K562 (cell line): ENCODE results near the gene NARF. TPM values are rescaled to one million over a fixed set of nuclear protein-coding genes. Genes with fewer than 3 reads are reported as not detected.

Source experiments
- CBX5 ChIP-seq: IDR thresholded peaks from 2 replicates; pipeline ENCODE4 v1.6.1; 2014; ENCODE audit warnings: low read depth, borderline replicate concordance
- HEY1 ChIP-seq: fragments of 250-450 bp; sonication (Bioruptor Pico); IDR thresholded peaks from 2 replicates; pipeline ENCODE4 v1.5.0; 2020; ENCODE audit warnings: mild to moderate bottlenecking, moderate library complexity, borderline replicate concordance
- LEF1 ChIP-seq: fragments of 450-650 bp; IDR thresholded peaks from 2 replicates; pipeline ENCODE4 v1.6.1; 2016; ENCODE audit warnings: mild to moderate bottlenecking
- POLR3A ChIP-seq: IDR thresholded peaks from 2 replicates; pipeline ENCODE4 v1.6.1; 2011; ENCODE audit warnings: borderline replicate concordance, mild to moderate bottlenecking, moderate library complexity; ENCODE audit not compliant: insufficient read length, insufficient read depth; ENCODE audit errors: extremely low read depth
- RBM25 ChIP-seq: fragments of 200-400 bp; formaldehyde crosslinking; IDR thresholded peaks from 2 replicates; pipeline ENCODE4 v1.6.1; 2018; ENCODE audit warnings: low read length, low read depth, moderate library complexity; ENCODE audit not compliant: severe bottlenecking
- SAFB2 ChIP-seq: fragments of 200-400 bp; formaldehyde crosslinking; IDR thresholded peaks from 2 replicates; pipeline ENCODE4 v1.6.1; 2018; ENCODE audit warnings: borderline replicate concordance, low read length, low read depth, moderate library complexity; ENCODE audit not compliant: severe bottlenecking
- SMAD3 ChIP-seq: fragments of 450-650 bp; formaldehyde crosslinking; conservative IDR thresholded peaks from 2 replicates; pipeline ENCODE4 v1.4.0; 2020; ENCODE audit warnings: mild to moderate bottlenecking
- U2AF1 ChIP-seq: fragments of 200-400 bp; formaldehyde crosslinking; optimal IDR thresholded peaks from 2 replicates; pipeline ENCODE3; 2017; ENCODE audit warnings: mild to moderate bottlenecking, low read depth, low read length, moderate library complexity
- ZNF57 ChIP-seq: fragments of 450-650 bp; formaldehyde crosslinking; IDR thresholded peaks from 2 replicates; pipeline ENCODE4 v1.4.0; 2020; ENCODE audit warnings: mild to moderate bottlenecking, moderate library complexity
- polyA plus RNA-seq, 8 experiments: library from polyadenylated mRNA; depleted of rRNA in 4 of 8; stranded (reverse) in 5 of 8; unstranded in 3 of 8; fragments of >200 nt; fragmentation: Nextera tagmentation in 2 of 8; fragmentation: Illumina TruSeq in 1 of 8; extraction: Ambion mirVana in 2 of 8; extraction: Trizol in 1 of 8; gene quantifications; 2 replicates each; pipeline versions ENCODE4 v1.2.1 to v1.2.3, GENCODE V29; 2011 to 2014; ENCODE audit warnings: inconsistent platforms in 1 of 8, missing spikeins in 1 of 8
- total RNA-seq, 7 experiments: library from RNA; depleted of rRNA in 6 of 7; stranded (reverse); fragments of >200 nt in 6 of 7; fragmentation: Illumina TruSeq in 2 of 7; extraction: Trizol in 2 of 7; gene quantifications; 2 replicates each; pipeline versions ENCODE4 v1.2.1 to v1.2.3, GENCODE V29; 2011 to 2021; ENCODE audit warnings: low replicate concordance in 1 of 7
- TF ChIP-seq, protein P1 (sequence below), 3 experiments: fragments of 200-800 bp in 1 of 3; fragments of 250-450 bp in 1 of 3; fragments of 450-650 bp in 1 of 3; sonication (Bioruptor Pico) in 1 of 3; sonication (Bioruptor generic) in 1 of 3; formaldehyde crosslinking in 1 of 3; IDR thresholded peaks; 2 replicates each; pipeline versions ENCODE4 v1.6.1 to v1.8.0; 2016 to 2022; ENCODE audit warnings: mild to moderate bottlenecking in 2 of 3, missing genetic modification characterization in 2 of 3, missing compliant biosample characterization in 1 of 3, moderate library complexity in 1 of 3
- TF ChIP-seq, protein P2 (sequence below): fragments of 250-450 bp; sonication (Bioruptor Pico); IDR thresholded peaks from 2 replicates; pipeline ENCODE4 v1.9.0; 2021; ENCODE audit warnings: mild to moderate bottlenecking, inconsistent platforms
- TF ChIP-seq, protein P3 (sequence below): fragments of 450-650 bp; formaldehyde crosslinking; IDR thresholded peaks from 2 replicates; pipeline ENCODE4 v1.4.0; 2020; ENCODE audit warnings: mild to moderate bottlenecking, moderate library complexity
- TF ChIP-seq, protein P4 (sequence below): fragments of 250-450 bp; sonication (Bioruptor Pico); IDR thresholded peaks from 2 replicates; pipeline ENCODE4 v1.5.0; 2021
- TF ChIP-seq, protein P5 (sequence below): sonication (generic); formaldehyde crosslinking; IDR thresholded peaks from 2 replicates; pipeline ENCODE4 v1.8.0; 2022; ENCODE audit warnings: missing genetic modification reagents, mild to moderate bottlenecking, borderline replicate concordance

The NARF gene
- total and polyA plus RNA-seq, 9 of the 15 experiments (the other 6 are each of a cell fraction or from before 2014, with no cell fraction given) = 60.4 to 423 (median 132) TPM

DNA sequence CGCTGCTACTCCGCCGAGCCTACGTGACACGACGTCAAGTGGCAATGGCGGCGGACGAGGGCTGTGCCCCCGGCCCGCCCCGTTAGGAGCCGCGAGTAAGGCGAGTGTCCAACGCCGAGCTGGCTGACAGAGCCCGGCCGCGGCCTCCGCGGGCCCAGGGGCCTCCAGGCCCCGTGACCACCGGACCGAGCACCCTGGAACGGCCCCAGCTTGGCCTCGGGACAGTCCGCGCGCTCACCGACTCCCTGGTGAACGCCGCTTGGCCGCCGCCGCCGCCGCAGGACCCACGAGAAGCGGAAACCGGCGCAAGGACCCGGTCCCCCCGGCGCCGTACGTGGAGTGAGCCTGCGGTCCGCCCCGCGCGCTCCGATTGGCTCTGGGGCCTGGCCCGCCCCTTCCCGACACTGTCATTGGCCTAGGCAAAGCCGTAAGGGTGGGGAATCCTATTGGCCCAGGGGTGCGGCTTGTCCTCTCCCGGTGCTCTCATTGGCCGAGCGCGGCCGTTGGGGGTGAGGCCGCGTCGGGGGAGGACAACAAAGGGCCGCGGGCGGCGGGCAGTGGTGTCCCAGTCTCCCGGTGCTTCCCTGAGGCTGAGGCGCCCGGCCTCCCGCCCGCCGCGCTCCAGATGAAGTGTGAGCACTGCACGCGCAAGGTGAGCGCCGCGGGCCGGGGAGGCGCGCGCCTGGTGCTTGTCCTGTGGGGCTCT lies at the start of gene NARF (continued):
- TF ChIP-seq RBM25 = peak; percentile 100
- TF ChIP-seq, protein P1, sequence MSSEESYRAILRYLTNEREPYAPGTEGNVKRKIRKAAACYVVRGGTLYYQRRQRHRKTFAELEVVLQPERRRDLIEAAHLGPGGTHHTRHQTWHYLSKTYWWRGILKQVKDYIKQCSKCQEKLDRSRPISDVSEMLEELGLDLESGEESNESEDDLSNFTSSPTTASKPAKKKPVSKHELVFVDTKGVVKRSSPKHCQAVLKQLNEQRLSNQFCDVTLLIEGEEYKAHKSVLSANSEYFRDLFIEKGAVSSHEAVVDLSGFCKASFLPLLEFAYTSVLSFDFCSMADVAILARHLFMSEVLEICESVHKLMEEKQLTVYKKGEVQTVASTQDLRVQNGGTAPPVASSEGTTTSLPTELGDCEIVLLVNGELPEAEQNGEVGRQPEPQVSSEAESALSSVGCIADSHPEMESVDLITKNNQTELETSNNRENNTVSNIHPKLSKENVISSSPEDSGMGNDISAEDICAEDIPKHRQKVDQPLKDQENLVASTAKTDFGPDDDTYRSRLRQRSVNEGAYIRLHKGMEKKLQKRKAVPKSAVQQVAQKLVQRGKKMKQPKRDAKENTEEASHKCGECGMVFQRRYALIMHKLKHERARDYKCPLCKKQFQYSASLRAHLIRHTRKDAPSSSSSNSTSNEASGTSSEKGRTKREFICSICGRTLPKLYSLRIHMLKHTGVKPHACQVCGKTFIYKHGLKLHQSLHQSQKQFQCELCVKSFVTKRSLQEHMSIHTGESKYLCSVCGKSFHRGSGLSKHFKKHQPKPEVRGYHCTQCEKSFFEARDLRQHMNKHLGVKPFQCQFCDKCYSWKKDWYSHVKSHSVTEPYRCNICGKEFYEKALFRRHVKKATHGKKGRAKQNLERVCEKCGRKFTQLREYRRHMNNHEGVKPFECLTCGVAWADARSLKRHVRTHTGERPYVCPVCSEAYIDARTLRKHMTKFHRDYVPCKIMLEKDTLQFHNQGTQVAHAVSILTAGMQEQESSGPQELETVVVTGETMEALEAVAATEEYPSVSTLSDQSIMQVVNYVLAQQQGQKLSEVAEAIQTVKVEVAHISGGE (CRISPR knock-in tag; IDR thresholded peaks at IDR 0.05) = peak in 1 of 3 experiments; percentile 88; a peak in 2 of 6 replicates
- TF ChIP-seq CBX5 = no peak
- TF ChIP-seq, protein P2, sequence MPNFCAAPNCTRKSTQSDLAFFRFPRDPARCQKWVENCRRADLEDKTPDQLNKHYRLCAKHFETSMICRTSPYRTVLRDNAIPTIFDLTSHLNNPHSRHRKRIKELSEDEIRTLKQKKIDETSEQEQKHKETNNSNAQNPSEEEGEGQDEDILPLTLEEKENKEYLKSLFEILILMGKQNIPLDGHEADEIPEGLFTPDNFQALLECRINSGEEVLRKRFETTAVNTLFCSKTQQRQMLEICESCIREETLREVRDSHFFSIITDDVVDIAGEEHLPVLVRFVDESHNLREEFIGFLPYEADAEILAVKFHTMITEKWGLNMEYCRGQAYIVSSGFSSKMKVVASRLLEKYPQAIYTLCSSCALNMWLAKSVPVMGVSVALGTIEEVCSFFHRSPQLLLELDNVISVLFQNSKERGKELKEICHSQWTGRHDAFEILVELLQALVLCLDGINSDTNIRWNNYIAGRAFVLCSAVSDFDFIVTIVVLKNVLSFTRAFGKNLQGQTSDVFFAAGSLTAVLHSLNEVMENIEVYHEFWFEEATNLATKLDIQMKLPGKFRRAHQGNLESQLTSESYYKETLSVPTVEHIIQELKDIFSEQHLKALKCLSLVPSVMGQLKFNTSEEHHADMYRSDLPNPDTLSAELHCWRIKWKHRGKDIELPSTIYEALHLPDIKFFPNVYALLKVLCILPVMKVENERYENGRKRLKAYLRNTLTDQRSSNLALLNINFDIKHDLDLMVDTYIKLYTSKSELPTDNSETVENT (CRISPR knock-in tag) = peak; percentile 88; the same call in 1 of the 2 replicates
- no peak for TF ChIP-seq SAFB2
- TF ChIP-seq U2AF1 = peak; percentile 83
- TF ChIP-seq HEY1 (CRISPR knock-in tag) = no peak
- no peak for TF ChIP-seq ZNF57
- TF ChIP-seq, protein P3, sequence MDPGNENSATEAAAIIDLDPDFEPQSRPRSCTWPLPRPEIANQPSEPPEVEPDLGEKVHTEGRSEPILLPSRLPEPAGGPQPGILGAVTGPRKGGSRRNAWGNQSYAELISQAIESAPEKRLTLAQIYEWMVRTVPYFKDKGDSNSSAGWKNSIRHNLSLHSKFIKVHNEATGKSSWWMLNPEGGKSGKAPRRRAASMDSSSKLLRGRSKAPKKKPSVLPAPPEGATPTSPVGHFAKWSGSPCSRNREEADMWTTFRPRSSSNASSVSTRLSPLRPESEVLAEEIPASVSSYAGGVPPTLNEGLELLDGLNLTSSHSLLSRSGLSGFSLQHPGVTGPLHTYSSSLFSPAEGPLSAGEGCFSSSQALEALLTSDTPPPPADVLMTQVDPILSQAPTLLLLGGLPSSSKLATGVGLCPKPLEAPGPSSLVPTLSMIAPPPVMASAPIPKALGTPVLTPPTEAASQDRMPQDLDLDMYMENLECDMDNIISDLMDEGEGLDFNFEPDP (CRISPR knock-in tag) = no peak
- no peak for TF ChIP-seq POLR3A
- TF ChIP-seq, protein P4, sequence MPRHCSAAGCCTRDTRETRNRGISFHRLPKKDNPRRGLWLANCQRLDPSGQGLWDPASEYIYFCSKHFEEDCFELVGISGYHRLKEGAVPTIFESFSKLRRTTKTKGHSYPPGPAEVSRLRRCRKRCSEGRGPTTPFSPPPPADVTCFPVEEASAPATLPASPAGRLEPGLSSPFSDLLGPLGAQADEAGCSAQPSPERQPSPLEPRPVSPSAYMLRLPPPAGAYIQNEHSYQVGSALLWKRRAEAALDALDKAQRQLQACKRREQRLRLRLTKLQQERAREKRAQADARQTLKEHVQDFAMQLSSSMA = no peak; the same call in 1 of the 2 replicates
- TF ChIP-seq, protein P5, sequence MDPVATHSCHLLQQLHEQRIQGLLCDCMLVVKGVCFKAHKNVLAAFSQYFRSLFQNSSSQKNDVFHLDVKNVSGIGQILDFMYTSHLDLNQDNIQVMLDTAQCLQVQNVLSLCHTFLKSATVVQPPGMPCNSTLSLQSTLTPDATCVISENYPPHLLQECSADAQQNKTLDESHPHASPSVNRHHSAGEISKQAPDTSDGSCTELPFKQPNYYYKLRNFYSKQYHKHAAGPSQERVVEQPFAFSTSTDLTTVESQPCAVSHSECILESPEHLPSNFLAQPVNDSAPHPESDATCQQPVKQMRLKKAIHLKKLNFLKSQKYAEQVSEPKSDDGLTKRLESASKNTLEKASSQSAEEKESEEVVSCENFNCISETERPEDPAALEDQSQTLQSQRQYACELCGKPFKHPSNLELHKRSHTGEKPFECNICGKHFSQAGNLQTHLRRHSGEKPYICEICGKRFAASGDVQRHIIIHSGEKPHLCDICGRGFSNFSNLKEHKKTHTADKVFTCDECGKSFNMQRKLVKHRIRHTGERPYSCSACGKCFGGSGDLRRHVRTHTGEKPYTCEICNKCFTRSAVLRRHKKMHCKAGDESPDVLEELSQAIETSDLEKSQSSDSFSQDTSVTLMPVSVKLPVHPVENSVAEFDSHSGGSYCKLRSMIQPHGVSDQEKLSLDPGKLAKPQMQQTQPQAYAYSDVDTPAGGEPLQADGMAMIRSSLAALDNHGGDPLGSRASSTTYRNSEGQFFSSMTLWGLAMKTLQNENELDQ = no peak
- TF ChIP-seq SMAD3 (CRISPR knock-in tag) = no peak; the same call in 1 of the 2 replicates
- no peak for TF ChIP-seq LEF1
